ENCODE data around the gene GINS3.

DNA sequence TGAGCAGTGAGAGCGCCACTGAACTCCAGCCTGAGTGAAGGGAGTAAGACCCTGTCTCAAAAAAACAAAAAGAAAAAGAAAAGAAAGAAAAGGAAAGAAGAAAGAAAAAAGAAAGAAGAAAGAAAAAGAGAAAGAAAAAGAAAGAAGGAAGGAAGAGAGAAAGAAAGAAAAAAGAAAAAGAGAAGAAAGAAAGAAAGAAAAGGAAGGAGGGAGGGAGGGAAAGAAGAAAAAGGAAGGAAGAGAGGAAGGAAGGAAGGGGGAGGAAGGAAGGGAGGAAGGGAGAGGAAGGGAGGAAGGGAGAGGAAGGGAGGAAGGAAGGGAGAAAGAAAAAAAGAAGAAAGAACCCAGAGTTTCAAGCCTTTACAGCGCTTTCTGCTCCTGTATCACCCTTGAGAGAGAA lies 19.1 kb downstream of the GINS3 start:
- TF ChIP-seq POLR2A (IDR thresholded peaks at IDR 0.05) (no peak), CTCF (IDR thresholded peaks at IDR 0.05 in 4 of 5, conservative IDR thresholded peaks at IDR 0.05 in 1 of 5) (no peak)

Data from gastrocnemius medialis (tissue), 4 donors.